ENCODE results near the gene OXLD1.

OXLD1 gene

DNA sequence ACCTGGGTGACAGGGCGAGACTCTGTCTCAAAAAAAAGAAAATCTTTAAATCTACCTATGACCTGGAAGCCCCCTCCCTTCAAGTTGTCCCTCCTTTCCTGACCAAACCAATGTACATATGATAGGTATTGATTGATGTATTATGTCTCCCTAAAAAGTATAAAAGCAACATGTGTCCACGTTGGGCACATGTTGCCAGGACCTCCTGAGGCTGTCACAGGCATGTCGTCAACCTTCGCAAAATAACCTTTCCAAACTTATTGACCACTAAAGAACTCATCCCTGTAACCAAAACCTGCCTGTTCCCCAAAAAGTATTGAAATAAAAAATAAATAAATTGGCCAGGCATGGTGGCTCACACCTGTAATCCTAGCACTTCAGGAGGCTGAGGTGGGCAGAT, 4.4 kb downstream of the OXLD1 start:
- DNase-seq (ENCODE audit: low read depth in 2 of 2) = no peak
- no peak overlapping the region for H3K4me3 ChIP-seq (replicated peaks in 1 of 2; ENCODE audit: low read depth in 2 of 2, low read length in 2 of 2)
- TF ChIP-seq, protein P1, sequence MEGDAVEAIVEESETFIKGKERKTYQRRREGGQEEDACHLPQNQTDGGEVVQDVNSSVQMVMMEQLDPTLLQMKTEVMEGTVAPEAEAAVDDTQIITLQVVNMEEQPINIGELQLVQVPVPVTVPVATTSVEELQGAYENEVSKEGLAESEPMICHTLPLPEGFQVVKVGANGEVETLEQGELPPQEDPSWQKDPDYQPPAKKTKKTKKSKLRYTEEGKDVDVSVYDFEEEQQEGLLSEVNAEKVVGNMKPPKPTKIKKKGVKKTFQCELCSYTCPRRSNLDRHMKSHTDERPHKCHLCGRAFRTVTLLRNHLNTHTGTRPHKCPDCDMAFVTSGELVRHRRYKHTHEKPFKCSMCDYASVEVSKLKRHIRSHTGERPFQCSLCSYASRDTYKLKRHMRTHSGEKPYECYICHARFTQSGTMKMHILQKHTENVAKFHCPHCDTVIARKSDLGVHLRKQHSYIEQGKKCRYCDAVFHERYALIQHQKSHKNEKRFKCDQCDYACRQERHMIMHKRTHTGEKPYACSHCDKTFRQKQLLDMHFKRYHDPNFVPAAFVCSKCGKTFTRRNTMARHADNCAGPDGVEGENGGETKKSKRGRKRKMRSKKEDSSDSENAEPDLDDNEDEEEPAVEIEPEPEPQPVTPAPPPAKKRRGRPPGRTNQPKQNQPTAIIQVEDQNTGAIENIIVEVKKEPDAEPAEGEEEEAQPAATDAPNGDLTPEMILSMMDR (IDR thresholded peaks at IDR 0.05; ENCODE audit: low read depth, low read length) = no peak

DNA sequence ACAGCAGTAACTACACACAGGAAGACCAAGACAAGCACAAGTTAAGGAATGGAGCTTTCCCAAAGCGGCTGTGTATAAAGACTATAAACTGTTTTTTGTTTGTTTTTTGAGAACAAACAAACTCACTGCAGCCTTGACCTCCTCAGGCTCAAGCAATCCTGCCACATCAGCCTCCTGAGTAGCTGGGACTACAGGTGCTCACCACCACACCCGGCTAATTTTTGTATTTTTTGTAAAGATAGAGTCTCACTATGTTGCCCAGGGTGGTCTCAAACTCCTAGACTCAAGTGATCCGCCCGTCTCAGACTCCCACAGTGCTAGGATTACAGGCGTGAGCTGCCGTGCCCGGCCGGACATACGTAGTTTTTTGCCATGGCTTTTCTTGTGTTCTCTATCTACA, 6.0 kb downstream of the OXLD1 start:
- H3K4me3 ChIP-seq (replicated peaks in 1 of 2; ENCODE audit: low read depth in 2 of 2, low read length in 2 of 2) = no peak overlapping the region
- TF ChIP-seq, protein P1 (IDR thresholded peaks at IDR 0.05; ENCODE audit: low read depth, low read length) = no peak
- DNase-seq (ENCODE audit: low read depth in 2 of 2) = no peak

DNA sequence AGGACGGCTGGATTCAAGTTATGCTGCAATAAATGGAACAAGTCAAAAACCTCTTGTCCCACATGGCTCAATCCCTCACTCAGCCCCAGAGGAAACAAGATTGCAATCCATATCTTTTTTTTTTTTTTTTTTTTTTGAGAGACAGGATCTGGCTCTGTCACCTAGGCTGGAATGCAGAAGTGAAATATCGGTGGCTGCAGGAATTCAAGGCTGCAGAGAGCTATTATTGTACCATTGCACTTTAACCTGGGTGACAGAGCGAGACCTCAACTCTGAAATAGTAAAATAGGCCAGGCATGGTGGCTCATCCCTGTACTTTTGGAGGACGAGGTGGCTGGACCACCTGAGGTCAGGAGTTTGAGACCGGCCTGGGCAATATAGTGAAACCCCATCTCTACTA, 7.4 kb downstream of the OXLD1 start:
- TF ChIP-seq, protein P1 (IDR thresholded peaks at IDR 0.05; ENCODE audit: low read depth, low read length) = no peak
- H3K4me3 ChIP-seq (replicated peaks in 1 of 2; ENCODE audit: low read depth in 2 of 2, low read length in 2 of 2) = no peak overlapping the region
- DNase-seq (ENCODE audit: low read depth in 2 of 2) = no peak

DNA sequence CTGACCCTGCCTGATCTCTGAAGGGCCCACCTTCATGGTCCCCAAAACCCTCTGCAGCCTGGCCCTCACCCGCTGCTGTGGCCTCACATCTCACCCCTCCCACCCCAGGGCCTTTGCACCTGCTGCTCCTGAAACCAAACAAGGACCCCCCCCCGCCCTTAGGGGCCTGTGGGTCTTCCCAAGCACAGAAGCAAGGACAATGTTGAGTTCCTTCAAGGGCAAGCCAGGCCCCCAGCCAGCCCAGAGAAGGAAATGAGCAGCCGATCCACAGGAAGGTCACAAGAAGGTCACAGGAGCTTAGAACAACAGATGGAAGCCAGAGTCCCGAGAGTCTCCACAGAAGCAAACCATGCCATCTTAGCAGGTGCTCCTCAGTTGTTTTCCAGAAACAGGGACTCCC, 9.6 kb downstream of the OXLD1 start:
- H3K4me3 ChIP-seq (replicated peaks in 1 of 2; ENCODE audit: low read depth in 2 of 2, low read length in 2 of 2) = no peak overlapping the region
- TF ChIP-seq, protein P1 (IDR thresholded peaks at IDR 0.05; ENCODE audit: low read depth, low read length) = no peak
- peak in 1 of 2 donors; percentile 22 for DNase-seq (ENCODE audit: low read depth in 2 of 2)

DNA sequence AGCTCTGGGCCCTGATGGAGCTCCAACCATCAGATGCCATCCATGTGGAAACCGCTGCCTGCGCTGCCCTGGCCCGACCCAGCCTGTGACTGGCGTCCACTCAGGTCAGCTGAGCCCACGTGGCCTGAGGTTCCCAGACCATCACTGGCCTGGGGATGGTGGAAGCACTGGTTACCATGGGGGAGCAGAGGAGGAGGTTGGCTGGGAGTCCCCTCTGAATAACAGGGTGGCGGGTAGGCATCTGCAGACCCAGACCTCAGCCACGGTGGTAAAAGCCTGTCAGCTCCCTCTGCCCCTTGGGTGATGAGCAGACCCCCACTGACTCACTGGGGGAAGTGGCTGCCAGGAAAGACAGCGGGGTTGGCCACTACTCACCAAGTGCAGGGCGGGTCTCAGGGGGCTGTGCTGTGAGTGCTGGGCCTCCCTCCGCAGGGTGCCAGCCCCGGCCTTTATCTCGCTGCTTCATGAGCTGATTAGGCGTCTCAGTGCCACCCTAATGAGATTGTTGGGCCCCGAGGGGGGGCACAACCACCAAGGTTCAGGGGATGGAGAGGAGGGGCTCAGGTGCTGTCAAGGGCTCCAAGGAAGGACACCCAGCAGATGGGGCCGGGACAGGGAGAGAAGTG, 10.2 kb downstream of the OXLD1 start, which contains the start of gene PDE6G:
Gene PDE6G, minus strand, starts transcription at position 425 of the 626 bp plus-strand sequence. CDS start 3,237 bp downstream, outside the sequence.
- no peak for DNase-seq (ENCODE audit: low read depth in 2 of 2)
- no peak within 1 kb of the TSS for H3K4me3 ChIP-seq (replicated peaks in 1 of 2; ENCODE audit: low read depth in 2 of 2, low read length in 2 of 2)
- TF ChIP-seq, protein P1 (IDR thresholded peaks at IDR 0.05; ENCODE audit: low read depth, low read length) = no peak

DNA sequence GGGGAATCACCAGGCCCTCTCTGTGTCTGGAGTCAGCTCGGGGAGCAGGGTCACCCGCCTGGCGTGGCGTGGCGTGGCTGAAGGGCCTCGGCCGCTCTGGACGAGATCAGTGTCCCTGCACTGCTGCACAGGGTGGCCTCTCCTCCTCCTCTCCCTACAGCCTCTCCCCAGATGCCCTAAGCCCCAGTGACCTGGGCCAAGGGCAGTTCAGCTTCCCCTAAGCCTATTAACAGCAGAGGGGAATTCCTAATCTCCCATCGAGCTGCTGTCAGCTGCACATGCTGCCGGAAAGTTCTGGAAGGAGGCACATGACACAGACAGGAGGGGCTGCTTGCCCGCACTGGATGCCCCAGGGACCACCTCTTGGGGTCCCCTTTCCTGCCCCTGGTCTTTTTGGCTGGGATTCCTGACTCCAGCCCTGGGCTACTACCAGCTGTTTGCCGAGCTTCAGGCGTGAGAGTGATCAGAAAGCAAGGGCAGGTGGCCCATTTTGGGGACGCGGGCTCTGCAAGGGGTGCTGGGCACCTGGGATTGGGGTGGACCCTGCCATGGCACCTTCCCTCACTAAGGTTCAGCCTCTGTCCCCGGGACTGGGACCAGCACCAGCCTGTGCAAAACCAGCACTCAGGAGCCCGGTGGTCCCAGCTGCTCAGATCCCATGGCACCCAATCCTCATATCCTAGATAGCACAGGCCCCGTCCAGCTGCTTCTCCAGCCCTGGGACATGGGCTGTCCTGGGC, 10.9 kb downstream of the OXLD1 start:
- no peak for DNase-seq (ENCODE audit: low read depth in 2 of 2)
- no peak overlapping the region for H3K4me3 ChIP-seq (replicated peaks in 1 of 2; ENCODE audit: low read depth in 2 of 2, low read length in 2 of 2)
- TF ChIP-seq, protein P1 (IDR thresholded peaks at IDR 0.05; ENCODE audit: low read depth, low read length) = no peak

Data from cardiac fibroblast (primary cell).